ENCODE results near the gene MYO1E. TPM values are rescaled to one million over a fixed set of nuclear protein-coding genes. Genes with fewer than 3 reads are reported as not detected.

The MYO1E gene
- total RNA-seq, 1 experiment from 2014 or later = 34.0 TPM

DNA sequence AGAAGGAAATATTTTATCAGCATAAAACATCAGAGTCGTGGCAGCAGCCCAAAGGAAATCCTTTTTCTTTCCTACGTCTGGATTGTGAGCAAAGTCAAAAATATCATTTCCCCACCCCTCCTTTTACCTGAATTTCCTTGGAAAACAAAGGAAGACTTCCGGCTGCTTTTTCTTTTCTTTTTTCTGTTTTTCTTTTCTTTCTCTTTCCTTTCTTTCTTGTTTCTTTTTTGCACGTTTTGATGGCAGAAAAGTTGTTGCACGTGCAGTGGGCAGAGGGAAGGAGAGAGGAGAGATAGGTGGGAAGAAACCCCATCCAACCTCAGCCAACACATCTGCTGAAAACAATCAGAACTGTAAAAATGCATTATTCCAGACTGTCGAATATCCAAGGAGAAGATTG, 544 bp upstream of the MYO1E start:
- Histone ChIP-seq H3K4me3 (ENCODE audit: insufficient read depth, low read depth, low read length) (peak overlapping the region; percentile 86), H3K27me3 (ENCODE audit: control insufficient read depth, insufficient read depth, low read length) (peaks cover 13% of the 10 kb centered on the region; the same call in 1 of the 2 replicates), H3K36me3 (replicated peaks; ENCODE audit: control insufficient read depth, insufficient read depth, low read length) (no peaks in the 10 kb centered on the region; the same call in 1 of the 2 replicates)
- DNase-seq = no peak

GRCh38 chr15:59371458-59372351, 966 bp downstream of the MYO1E start:
- peaks cover 13% of the 10 kb centered on the region; the same call in 1 of the 2 replicates for H3K27me3 ChIP-seq (ENCODE audit: control insufficient read depth, insufficient read depth, low read length)
- DNase-seq = peak; percentile 90
- no peaks in the 10 kb centered on the region; the same call in 1 of the 2 replicates for H3K36me3 ChIP-seq (replicated peaks; ENCODE audit: control insufficient read depth, insufficient read depth, low read length)
- peak overlapping the region; percentile 86 for H3K4me3 ChIP-seq (ENCODE audit: insufficient read depth, low read depth, low read length)

- no peak for DNase-seq
- no peak overlapping the region for H3K4me3 ChIP-seq (ENCODE audit: insufficient read depth, low read depth, low read length)
These were observed 3.1 kb downstream of the MYO1E start for GRCh38 chr15:59369597-59369996.

DNA sequence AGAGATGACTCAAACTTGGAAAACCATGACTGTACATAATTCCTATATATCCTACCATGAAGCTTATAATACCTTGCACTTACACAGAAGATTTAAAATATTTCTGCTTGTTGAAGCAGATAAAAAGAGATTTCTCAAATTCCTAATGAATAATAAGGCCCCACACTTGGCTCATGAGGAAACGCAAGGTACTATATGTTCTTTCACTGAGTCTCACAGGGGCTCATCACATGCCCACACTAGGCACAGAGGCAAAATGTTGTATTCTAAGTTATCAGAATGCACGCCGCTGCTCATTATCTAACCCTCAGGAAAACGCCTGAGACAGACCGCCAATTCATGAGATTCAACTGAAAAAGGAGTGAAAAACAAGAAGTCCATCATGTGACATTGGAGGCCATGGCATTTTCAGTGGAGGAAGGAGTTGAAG, 5.6 kb downstream of the MYO1E start:
- Histone ChIP-seq H3K4me3 (ENCODE audit: insufficient read depth, low read depth, low read length) (no peak overlapping the region), H3K27me3 (ENCODE audit: control insufficient read depth, insufficient read depth, low read length) (peaks cover 10% of the 10 kb centered on the region; the same call in 1 of the 2 replicates), H3K36me3 (replicated peaks; ENCODE audit: control insufficient read depth, insufficient read depth, low read length) (no peaks in the 10 kb centered on the region; the same call in 1 of the 2 replicates)
- DNase-seq = no peak

More at GRCh38 chr15:59369597-59369996, 3.1 kb downstream of the MYO1E start:
- H3K36me3 ChIP-seq (replicated peaks; ENCODE audit: control insufficient read depth, insufficient read depth, low read length) = no peaks in the 10 kb centered on the region; the same call in 1 of the 2 replicates
- peaks cover 13% of the 10 kb centered on the region; the same call in 1 of the 2 replicates for H3K27me3 ChIP-seq (ENCODE audit: control insufficient read depth, insufficient read depth, low read length)

DNA sequence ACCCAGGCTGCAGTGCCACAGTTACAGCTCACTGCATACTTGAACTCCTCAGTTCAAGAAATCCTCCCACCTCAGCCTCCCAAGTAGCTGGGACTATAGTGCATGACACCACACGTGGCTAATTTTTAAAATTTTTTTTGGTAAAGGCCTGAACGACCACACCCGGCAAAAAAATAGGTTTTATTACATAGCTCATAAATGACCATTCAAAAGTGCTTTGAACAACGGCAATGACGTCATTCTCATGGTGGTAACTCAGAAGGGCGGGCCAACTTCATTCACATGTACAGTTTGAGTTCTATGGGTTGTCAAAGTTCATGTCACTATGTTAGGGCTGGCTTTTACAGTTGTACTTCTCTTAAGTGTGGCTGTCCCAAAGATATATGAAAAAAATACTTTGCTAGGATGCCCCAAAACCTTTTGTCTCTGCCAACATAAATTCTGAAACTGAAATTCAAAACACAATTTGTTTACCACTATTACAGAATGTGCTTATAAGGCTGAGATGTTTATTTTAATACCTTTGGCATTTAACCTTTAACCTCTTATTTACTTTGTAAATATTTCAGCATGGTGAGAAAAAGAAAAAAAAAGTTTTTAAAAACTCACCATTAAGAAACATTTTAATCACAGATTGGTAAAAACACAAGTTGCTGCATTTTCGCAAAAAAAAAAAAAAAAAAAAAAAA, 6.2 kb downstream of the MYO1E start:
- no peaks in the 10 kb centered on the region; the same call in 1 of the 2 replicates for H3K36me3 ChIP-seq (replicated peaks; ENCODE audit: control insufficient read depth, insufficient read depth, low read length)
- no peak overlapping the region for H3K4me3 ChIP-seq (ENCODE audit: insufficient read depth, low read depth, low read length)
- peaks cover 7% of the 10 kb centered on the region; the same call in 1 of the 2 replicates for H3K27me3 ChIP-seq (ENCODE audit: control insufficient read depth, insufficient read depth, low read length)
- DNase-seq = no peak

DNA sequence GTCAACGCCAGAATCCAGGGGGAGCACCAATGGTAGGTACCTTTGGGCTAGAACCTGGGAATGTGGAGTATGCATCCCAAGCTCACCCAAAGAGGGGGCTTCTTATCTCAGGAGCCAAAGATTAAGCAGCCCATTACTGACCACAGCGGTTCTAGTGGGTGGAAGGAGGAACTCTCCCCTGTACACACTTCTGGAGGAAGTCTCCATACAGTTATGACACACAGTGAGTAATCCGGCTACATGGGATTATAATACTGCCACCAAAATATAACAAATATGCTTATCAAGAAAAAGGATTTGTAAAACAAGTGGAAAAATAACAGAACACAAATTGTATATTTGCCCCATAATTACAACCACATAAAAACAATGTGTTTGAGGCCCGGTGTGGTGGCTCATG, 8.4 kb downstream of the MYO1E start:
- Histone ChIP-seq H3K27me3 (ENCODE audit: control insufficient read depth, insufficient read depth, low read length) (no peaks in the 10 kb centered on the region), H3K36me3 (replicated peaks; ENCODE audit: control insufficient read depth, insufficient read depth, low read length) (no peaks in the 10 kb centered on the region), H3K4me3 (ENCODE audit: insufficient read depth, low read depth, low read length) (no peak overlapping the region)
- no peak for DNase-seq

DNA sequence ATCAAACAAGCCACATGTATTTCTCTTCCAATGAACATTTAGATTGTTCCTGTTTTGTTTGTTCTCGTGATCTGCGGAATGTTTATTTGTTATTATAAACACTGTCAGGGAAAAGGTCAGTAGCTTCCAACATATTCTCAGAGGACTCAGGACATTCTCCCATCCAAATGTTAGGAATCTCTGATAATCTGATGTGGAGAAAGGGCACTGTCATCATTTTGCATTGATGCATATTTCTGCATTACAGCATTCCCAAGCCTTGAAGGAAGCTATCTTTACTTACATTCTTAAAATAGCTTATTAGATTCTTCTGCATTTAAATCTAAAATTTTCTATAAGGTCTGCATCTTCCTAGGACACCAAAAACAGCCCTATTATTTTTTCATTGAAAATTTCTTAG, 10.3 kb downstream of the MYO1E start:
- H3K4me3 ChIP-seq (ENCODE audit: insufficient read depth, low read depth, low read length) = no peak overlapping the region
- DNase-seq = no peak
- H3K36me3 ChIP-seq (replicated peaks; ENCODE audit: control insufficient read depth, insufficient read depth, low read length) = no peaks in the 10 kb centered on the region
- H3K27me3 ChIP-seq (ENCODE audit: control insufficient read depth, insufficient read depth, low read length) = no peaks in the 10 kb centered on the region

GRCh38 chr15:59360896-59361295, 11.8 kb downstream of the MYO1E start:
- no peaks in the 10 kb centered on the region for H3K36me3 ChIP-seq (replicated peaks; ENCODE audit: control insufficient read depth, insufficient read depth, low read length)
- DNase-seq = no peak
- H3K27me3 ChIP-seq (ENCODE audit: control insufficient read depth, insufficient read depth, low read length) = no peaks in the 10 kb centered on the region
- no peak overlapping the region for H3K4me3 ChIP-seq (ENCODE audit: insufficient read depth, low read depth, low read length)

DNA sequence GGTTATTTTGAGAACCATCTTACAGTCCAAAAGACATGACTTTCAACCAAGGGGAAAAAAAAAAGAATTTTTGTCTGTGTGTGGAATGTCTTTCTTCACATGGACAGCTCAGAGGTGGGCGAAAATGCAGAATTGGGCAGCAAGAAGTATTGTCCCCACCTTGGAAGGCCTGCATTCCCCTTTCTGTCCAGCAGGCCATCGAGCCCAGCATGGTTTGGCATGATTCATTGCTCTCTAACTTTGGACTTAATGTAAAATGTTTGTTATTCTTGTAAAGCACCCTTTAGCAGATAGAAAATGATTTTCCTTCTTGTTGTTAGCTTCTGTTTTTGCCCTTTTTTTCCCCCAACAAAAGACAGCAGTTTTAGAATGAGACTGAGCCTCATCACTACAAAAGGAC, 12.4 kb downstream of the MYO1E start:
- H3K27me3 ChIP-seq (ENCODE audit: control insufficient read depth, insufficient read depth, low read length) = no peaks in the 10 kb centered on the region
- no peak overlapping the region for H3K4me3 ChIP-seq (ENCODE audit: insufficient read depth, low read depth, low read length)
- DNase-seq = no peak
- H3K36me3 ChIP-seq (replicated peaks; ENCODE audit: control insufficient read depth, insufficient read depth, low read length) = no peaks in the 10 kb centered on the region

GRCh38 chr15:59355730-59356129, 16.9 kb downstream of the MYO1E start:
- Histone ChIP-seq H3K27me3 (ENCODE audit: control insufficient read depth, insufficient read depth, low read length) (no peaks in the 10 kb centered on the region), H3K4me3 (ENCODE audit: insufficient read depth, low read depth, low read length) (no peak overlapping the region), H3K36me3 (replicated peaks; ENCODE audit: control insufficient read depth, insufficient read depth, low read length) (no peaks in the 10 kb centered on the region)
- DNase-seq = no peak

GRCh38 chr15:59354417-59355031, 18.1 kb downstream of the MYO1E start:
- DNase-seq = peak; percentile 48
- H3K27me3 ChIP-seq (ENCODE audit: control insufficient read depth, insufficient read depth, low read length) = no peaks in the 10 kb centered on the region
- no peaks in the 10 kb centered on the region for H3K36me3 ChIP-seq (replicated peaks; ENCODE audit: control insufficient read depth, insufficient read depth, low read length)
- peak overlapping the region; percentile 12; the same call in 1 of the 2 replicates for H3K4me3 ChIP-seq (ENCODE audit: insufficient read depth, low read depth, low read length)

- peak overlapping the region; percentile 12; the same call in 1 of the 2 replicates for H3K4me3 ChIP-seq (ENCODE audit: insufficient read depth, low read depth, low read length)
- H3K36me3 ChIP-seq (replicated peaks; ENCODE audit: control insufficient read depth, insufficient read depth, low read length) = no peaks in the 10 kb centered on the region
- H3K27me3 ChIP-seq (ENCODE audit: control insufficient read depth, insufficient read depth, low read length) = no peaks in the 10 kb centered on the region
- peak; percentile 68 for DNase-seq
These were observed 18.7 kb downstream of the MYO1E start for GRCh38 chr15:59353994-59354416.

DNA sequence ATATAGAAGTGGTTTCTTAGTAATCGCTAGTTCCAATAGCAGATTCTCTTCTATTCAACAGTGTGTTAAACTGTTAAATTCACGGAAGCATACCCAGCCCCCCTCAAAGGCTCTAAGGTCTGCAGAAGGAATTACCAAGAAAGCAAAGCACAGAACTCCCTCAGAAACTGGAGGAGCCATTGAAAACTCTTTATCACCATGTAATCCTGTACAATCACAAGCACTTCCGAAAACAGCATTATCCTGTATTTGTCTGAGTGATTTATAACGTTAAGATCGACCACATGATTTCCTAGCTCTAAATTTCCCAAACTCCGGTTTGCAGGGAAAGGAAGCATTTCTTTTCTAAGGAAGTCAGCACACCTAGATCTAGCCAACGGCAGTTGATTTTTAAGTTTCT, 20.0 kb downstream of the MYO1E start:
- DNase-seq = no peak
- H3K4me3 ChIP-seq (ENCODE audit: insufficient read depth, low read depth, low read length) = no peak overlapping the region
- no peaks in the 10 kb centered on the region for H3K36me3 ChIP-seq (replicated peaks; ENCODE audit: control insufficient read depth, insufficient read depth, low read length)

GRCh38 chr15:59352189-59352588, 20.5 kb downstream of the MYO1E start:
- Histone ChIP-seq H3K27me3 (ENCODE audit: control insufficient read depth, insufficient read depth, low read length) (no peaks in the 10 kb centered on the region), H3K4me3 (ENCODE audit: insufficient read depth, low read depth, low read length) (no peak overlapping the region), H3K36me3 (replicated peaks; ENCODE audit: control insufficient read depth, insufficient read depth, low read length) (no peaks in the 10 kb centered on the region)
- DNase-seq = no peak

More for the DNA sequence above, 20.0 kb downstream of the MYO1E start:
- H3K27me3 ChIP-seq (ENCODE audit: control insufficient read depth, insufficient read depth, low read length) = no peaks in the 10 kb centered on the region
